CD14-positive monocyte (primary cell): Measurements from ENCODE around the gene RMI1. TPM values are rescaled to one million over a fixed set of nuclear protein-coding genes. Genes with fewer than 3 reads are reported as not detected.

ENCODE experiments used
- DNase-seq, 3 donors: peaks; one replicate each; pipeline ENCODE4 v3.0.0-alpha.2; 2011 to 2022
- H2AFZ ChIP-seq: 2 replicates; pipeline ENCODE4 v1.6.0; 2012; ENCODE audit warnings: mild to moderate bottlenecking, low read depth, low read length, inconsistent platforms; ENCODE audit not compliant: insufficient read depth, poor library complexity, severe bottlenecking
- H3K27ac ChIP-seq, 2 donors: 1 replicate in 1 of 2; 2 replicates in 1 of 2; pipeline ENCODE4 v1.5.1; 2012 to 2013; ENCODE audit warnings: low read length in 2 of 2, control low read depth in 1 of 2, inconsistent platforms in 1 of 2, low read depth in 1 of 2, mild to moderate bottlenecking in 1 of 2
- H3K27me3 ChIP-seq, 2 donors: one replicate each; pipeline versions ENCODE4 v1.6.0 to v1.6.1; 2011 to 2013; ENCODE audit warnings: low read length in 2 of 2; ENCODE audit not compliant: control insufficient read depth in 2 of 2, insufficient read depth in 2 of 2
- H3K36me3 ChIP-seq, 2 donors: replicated peaks in 1 of 2; 1 replicate in 1 of 2; 2 replicates in 1 of 2; pipeline versions ENCODE4 v1.5.1 to v1.6.1; 2012 to 2013; ENCODE audit warnings: low read length in 2 of 2, control low read depth in 1 of 2, inconsistent platforms in 1 of 2, mild to moderate bottlenecking in 1 of 2; ENCODE audit not compliant: insufficient read depth in 2 of 2, control insufficient read depth in 1 of 2
- H3K4me1 ChIP-seq, 2 donors: 1 replicate in 1 of 2; 2 replicates in 1 of 2; pipeline versions ENCODE4 v1.5.1 to v1.6.1; 2012 to 2013; ENCODE audit warnings: low read length in 2 of 2, control low read depth in 1 of 2, inconsistent platforms in 1 of 2, mild to moderate bottlenecking in 1 of 2, moderate library complexity in 1 of 2; ENCODE audit not compliant: insufficient read depth in 2 of 2, control insufficient read depth in 1 of 2
- H3K4me2 ChIP-seq: replicated peaks from 2 replicates; pipeline ENCODE3; 2012; ENCODE audit warnings: low read length, moderate library complexity, mild to moderate bottlenecking; ENCODE audit not compliant: poor library complexity, severe bottlenecking; ENCODE audit errors: extremely low read depth
- H3K4me3 ChIP-seq, 3 experiments: fragments of 200-600 bp in 1 of 3; sonication (generic) in 1 of 3; replicated peaks in 1 of 3; 1 replicate in 2 of 3; 2 replicates in 1 of 3; pipeline ENCODE4 v1.5.1; 2011 to 2013; ENCODE audit warnings: low read length in 3 of 3, mild to moderate bottlenecking in 3 of 3, control low read depth in 2 of 3, low read depth in 2 of 3, inconsistent platforms in 1 of 3, moderate library complexity in 1 of 3
- H3K79me2 ChIP-seq: 2 replicates; pipeline ENCODE4 v1.6.0; 2012; ENCODE audit warnings: mild to moderate bottlenecking, control low read depth, inconsistent platforms, low read length, moderate library complexity; ENCODE audit not compliant: insufficient read depth
- H3K9ac ChIP-seq: 2 replicates; pipeline ENCODE4 v1.6.0; 2017; ENCODE audit warnings: low read length, mild to moderate bottlenecking; ENCODE audit not compliant: insufficient read depth, poor library complexity, severe bottlenecking
- H3K9me3 ChIP-seq, 2 donors: replicated peaks in 1 of 2; 1 replicate in 1 of 2; 2 replicates in 1 of 2; pipeline versions ENCODE4 v1.5.1 to v1.6.1; 2012 to 2013; ENCODE audit warnings: low read length in 2 of 2, control low read depth in 1 of 2; ENCODE audit not compliant: control insufficient read depth in 1 of 2, insufficient read depth in 1 of 2
- H4K20me1 ChIP-seq: 2 replicates; pipeline ENCODE4 v1.6.0; 2012; ENCODE audit warnings: mild to moderate bottlenecking, low read length, control low read depth, moderate library complexity; ENCODE audit not compliant: insufficient read depth
- H3K27ac Mint-ChIP-seq, 7 donors: one replicate each; pipeline ENCODE4 v1.8.0; 2020; ENCODE audit warnings: mild to moderate bottlenecking in 7 of 7, mixed read lengths in 7 of 7, moderate library complexity in 6 of 7, inconsistent platforms in 2 of 7
- H3K27me3 Mint-ChIP-seq, 3 donors: one replicate each; pipeline ENCODE4 v1.8.0; 2021 to 2022; ENCODE audit warnings: low read depth in 3 of 3, mild to moderate bottlenecking in 3 of 3, mixed read lengths in 3 of 3, moderate library complexity in 3 of 3, inconsistent platforms in 1 of 3
- H3K36me3 Mint-ChIP-seq, 2 donors: one replicate each; pipeline ENCODE4 v1.8.0; 2020; ENCODE audit warnings: mixed read lengths in 2 of 2, inconsistent platforms in 1 of 2, mild to moderate bottlenecking in 1 of 2
- H3K4me1 Mint-ChIP-seq: one replicate; pipeline ENCODE4 v1.8.0; 2020; ENCODE audit warnings: mild to moderate bottlenecking, mixed read lengths
- H3K4me3 Mint-ChIP-seq, 2 donors: one replicate each; pipeline ENCODE4 v1.8.0; 2020; ENCODE audit warnings: mild to moderate bottlenecking in 2 of 2, mixed read lengths in 2 of 2, moderate library complexity in 1 of 2
- H3K9me3 Mint-ChIP-seq, 7 donors: one replicate each; pipeline ENCODE4 v1.8.0; 2020 to 2022; ENCODE audit warnings: mixed read lengths in 7 of 7, mild to moderate bottlenecking in 6 of 7, moderate library complexity in 6 of 7, inconsistent platforms in 2 of 7
- CTCF ChIP-seq: fragments of 200-600 bp; IDR thresholded peaks from one replicate; pipeline ENCODE4 v1.8.0; 2022; ENCODE audit warnings: antibody characterized with exemption, mild to moderate bottlenecking
- WGBS: methylation state at CpG from one replicate; pipeline ENCODE4 v1.1.5; 2013; ENCODE audit warnings: missing lambda C conversion rate; ENCODE audit not compliant: insufficient coverage; 5-methylcytosine and 5-hydroxymethylcytosine counted together
- intact Hi-C, 2 donors: fragments of 100-400 bp; cut with micrococcal nuclease; formaldehyde crosslinking; loops; one replicate each; pipeline versions ENCODE4 v1.15.0 to v1.15.1; 2023
- polyA plus RNA-seq, 3 donors: library from polyadenylated mRNA; depleted of rRNA in 1 of 3; unstranded in 2 of 3; stranded (reverse) in 1 of 3; fragments of 300-500 nt in 2 of 3; fragments of >200 nt in 1 of 3; fragmentation: Illumina TruSeq in 2 of 3; gene quantifications; 1 replicate in 2 of 3; 2 replicates in 1 of 3; pipeline ENCODE4 v1.2.3, GENCODE V29; 2012 to 2021

Gene RMI1
- polyA plus RNA-seq, 3 donors: 1.7 to 11.5 (median 5.3) TPM

- Histone ChIP-seq H3K27ac (no peak overlapping the region), H3K9ac (no peak overlapping the region), H3K9me3 (no peaks in the 10 kb centered on the region), H3K36me3 (no peaks in the 10 kb centered on the region), H3K79me2 (peaks cover 4% of the 10 kb centered on the region), H3K4me2 (no peak overlapping the region), H3K27me3 (no peaks in the 10 kb centered on the region), H2AFZ (no peak overlapping the region), H3K4me1 (peaks cover 0 to 5% of the 10 kb centered on the region in 2 donors), H4K20me1 (no peaks in the 10 kb centered on the region), H3K4me3 (no peak overlapping the region)
- Mint-ChIP-seq H3K4me1 (peaks cover 5% of the 10 kb centered on the region), H3K27me3 (peaks cover 0 to 1% (median under 1%) of the 10 kb centered on the region in 3 donors), H3K9me3 (peaks cover 0 to 5% (median 2%) of the 10 kb centered on the region in 7 donors), H3K27ac (no peak overlapping the region), H3K4me3 (no peak overlapping the region), H3K36me3 (peaks cover 11 to 17% of the 10 kb centered on the region in 2 donors)
- 83% methylated on average over 1 of the region's 2 CpGs for WGBS
- no peak for TF ChIP-seq CTCF
- intact Hi-C loops: no loop called here
- DNase-seq: no peak
Measured at GRCh38 chr9:84007662-84008061, 27.1 kb downstream of the RMI1 start.

- H3K27me3 ChIP-seq: no peaks in the 10 kb centered on the region
- H3K4me2 ChIP-seq: no peak overlapping the region
- no peak overlapping the region for H3K27ac Mint-ChIP-seq
- no peak for DNase-seq
- H3K9me3 ChIP-seq: peaks cover 0 to 4% of the 10 kb centered on the region in 2 donors
- 100% methylated on average over 1 of the region's 4 CpGs for WGBS
- H3K4me3 ChIP-seq: no peak overlapping the region
- H3K79me2 ChIP-seq: no peaks in the 10 kb centered on the region
- H4K20me1 ChIP-seq: no peaks in the 10 kb centered on the region
- intact Hi-C loops: no loop called here
- H3K36me3 ChIP-seq: no peaks in the 10 kb centered on the region
- H3K4me1 Mint-ChIP-seq: no peaks in the 10 kb centered on the region
- no peak overlapping the region for H2AFZ ChIP-seq
- no peak for TF ChIP-seq CTCF
- H3K36me3 Mint-ChIP-seq: no peaks in the 10 kb centered on the region
- H3K27me3 Mint-ChIP-seq: peaks cover 2 to 8% (median 2%) of the 10 kb centered on the region in 3 donors
- H3K27ac ChIP-seq: no peak overlapping the region
- no peak overlapping the region for H3K9ac ChIP-seq
- peaks cover 0 to 20% (median 12%) of the 10 kb centered on the region in 7 donors for H3K9me3 Mint-ChIP-seq
- no peaks in the 10 kb centered on the region for H3K4me1 ChIP-seq
- H3K4me3 Mint-ChIP-seq: no peak overlapping the region
Measured at GRCh38 chr9:84024041-84024575, 43.5 kb downstream of the RMI1 start.
